Measurements from ENCODE around the gene DUSP3.

DNA sequence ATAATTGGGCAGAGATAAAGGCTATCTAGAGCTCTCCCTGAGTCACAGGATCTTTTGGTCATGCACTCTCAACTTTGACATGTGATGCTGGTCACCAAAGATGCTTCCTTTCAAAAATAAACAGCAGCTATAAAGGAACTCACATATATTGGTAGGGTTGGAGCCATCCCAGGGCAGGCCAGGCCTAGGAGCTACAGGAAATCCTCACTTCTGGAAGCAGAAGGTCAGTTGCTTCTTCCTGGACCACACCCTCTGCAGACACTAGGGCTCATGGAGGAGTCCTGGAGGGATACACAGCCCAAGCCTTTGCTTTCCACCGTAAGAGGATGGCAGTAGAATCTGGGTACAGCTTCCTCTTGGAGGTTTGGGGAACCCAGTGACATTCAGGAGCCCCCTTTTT, 44.8 kb downstream of the DUSP3 start:
- TF ChIP-seq, protein P1, sequence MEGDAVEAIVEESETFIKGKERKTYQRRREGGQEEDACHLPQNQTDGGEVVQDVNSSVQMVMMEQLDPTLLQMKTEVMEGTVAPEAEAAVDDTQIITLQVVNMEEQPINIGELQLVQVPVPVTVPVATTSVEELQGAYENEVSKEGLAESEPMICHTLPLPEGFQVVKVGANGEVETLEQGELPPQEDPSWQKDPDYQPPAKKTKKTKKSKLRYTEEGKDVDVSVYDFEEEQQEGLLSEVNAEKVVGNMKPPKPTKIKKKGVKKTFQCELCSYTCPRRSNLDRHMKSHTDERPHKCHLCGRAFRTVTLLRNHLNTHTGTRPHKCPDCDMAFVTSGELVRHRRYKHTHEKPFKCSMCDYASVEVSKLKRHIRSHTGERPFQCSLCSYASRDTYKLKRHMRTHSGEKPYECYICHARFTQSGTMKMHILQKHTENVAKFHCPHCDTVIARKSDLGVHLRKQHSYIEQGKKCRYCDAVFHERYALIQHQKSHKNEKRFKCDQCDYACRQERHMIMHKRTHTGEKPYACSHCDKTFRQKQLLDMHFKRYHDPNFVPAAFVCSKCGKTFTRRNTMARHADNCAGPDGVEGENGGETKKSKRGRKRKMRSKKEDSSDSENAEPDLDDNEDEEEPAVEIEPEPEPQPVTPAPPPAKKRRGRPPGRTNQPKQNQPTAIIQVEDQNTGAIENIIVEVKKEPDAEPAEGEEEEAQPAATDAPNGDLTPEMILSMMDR (IDR thresholded peaks at IDR 0.05) = no peak
- TF ChIP-seq POLR2AphosphoS5 (IDR thresholded peaks at IDR 0.05) (no peak), POLR2A (IDR thresholded peaks at IDR 0.05) (no peak)
